ENCODE results near the gene KIAA0513.
A peak's percentile ranks its signal among the peaks of the same experiment; 100 is the strongest.

KIAA0513 gene

DNA sequence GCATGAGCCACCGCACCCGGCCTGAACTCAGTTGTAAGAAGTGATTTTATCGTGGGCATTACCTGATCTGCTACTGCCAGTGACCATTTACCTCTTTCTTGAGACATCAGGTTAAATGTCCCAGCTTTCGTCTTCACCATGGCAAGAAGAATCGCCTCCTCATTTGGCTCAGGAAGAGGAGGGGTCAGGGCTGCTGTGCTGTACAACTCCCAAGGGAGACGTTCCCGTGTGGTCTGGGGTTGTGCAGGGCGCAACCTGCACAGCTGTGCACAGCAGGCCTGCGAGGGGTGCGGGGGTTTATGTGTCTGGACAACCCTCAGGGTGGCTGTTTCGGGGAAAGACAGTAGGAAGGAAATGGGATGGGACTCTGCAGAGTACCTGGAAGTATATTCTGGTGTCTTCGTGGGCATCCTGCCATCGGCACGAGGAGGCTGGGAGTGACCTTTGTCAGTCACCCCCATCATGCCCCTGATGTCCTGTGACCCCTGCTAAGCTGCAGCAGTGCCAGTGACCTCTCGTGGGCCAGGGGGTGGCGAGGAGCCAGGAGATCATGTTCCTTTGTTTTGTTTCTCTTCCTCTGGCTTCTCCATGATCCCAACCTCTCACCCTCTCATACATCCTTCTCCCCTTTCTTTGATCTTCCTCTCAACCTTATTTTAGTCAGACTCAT lies 57.4 kb downstream of the KIAA0513 start:
- TF ChIP-seq SIN3A (IDR thresholded peaks at IDR 0.05; ENCODE audit: borderline replicate concordance, insufficient read depth, low read length) (no peak), TAF1 (IDR thresholded peaks at IDR 0.05; ENCODE audit: borderline replicate concordance, insufficient read depth, low read length) (no peak), POLR2AphosphoS5 (IDR thresholded peaks at IDR 0.05; ENCODE audit: low read depth, low read length) (no peak), FOXP2 (optimal IDR thresholded peaks at IDR 0.05; ENCODE audit: borderline replicate concordance, extremely low read depth, extremely low read length, insufficient read depth) (no peak)
- TF ChIP-seq, protein P1, sequence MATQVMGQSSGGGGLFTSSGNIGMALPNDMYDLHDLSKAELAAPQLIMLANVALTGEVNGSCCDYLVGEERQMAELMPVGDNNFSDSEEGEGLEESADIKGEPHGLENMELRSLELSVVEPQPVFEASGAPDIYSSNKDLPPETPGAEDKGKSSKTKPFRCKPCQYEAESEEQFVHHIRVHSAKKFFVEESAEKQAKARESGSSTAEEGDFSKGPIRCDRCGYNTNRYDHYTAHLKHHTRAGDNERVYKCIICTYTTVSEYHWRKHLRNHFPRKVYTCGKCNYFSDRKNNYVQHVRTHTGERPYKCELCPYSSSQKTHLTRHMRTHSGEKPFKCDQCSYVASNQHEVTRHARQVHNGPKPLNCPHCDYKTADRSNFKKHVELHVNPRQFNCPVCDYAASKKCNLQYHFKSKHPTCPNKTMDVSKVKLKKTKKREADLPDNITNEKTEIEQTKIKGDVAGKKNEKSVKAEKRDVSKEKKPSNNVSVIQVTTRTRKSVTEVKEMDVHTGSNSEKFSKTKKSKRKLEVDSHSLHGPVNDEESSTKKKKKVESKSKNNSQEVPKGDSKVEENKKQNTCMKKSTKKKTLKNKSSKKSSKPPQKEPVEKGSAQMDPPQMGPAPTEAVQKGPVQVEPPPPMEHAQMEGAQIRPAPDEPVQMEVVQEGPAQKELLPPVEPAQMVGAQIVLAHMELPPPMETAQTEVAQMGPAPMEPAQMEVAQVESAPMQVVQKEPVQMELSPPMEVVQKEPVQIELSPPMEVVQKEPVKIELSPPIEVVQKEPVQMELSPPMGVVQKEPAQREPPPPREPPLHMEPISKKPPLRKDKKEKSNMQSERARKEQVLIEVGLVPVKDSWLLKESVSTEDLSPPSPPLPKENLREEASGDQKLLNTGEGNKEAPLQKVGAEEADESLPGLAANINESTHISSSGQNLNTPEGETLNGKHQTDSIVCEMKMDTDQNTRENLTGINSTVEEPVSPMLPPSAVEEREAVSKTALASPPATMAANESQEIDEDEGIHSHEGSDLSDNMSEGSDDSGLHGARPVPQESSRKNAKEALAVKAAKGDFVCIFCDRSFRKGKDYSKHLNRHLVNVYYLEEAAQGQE (IDR thresholded peaks at IDR 0.05; ENCODE audit: insufficient read depth in 1 of 2, low read depth in 2 of 2, low read length in 2 of 2) = no peak

DNA sequence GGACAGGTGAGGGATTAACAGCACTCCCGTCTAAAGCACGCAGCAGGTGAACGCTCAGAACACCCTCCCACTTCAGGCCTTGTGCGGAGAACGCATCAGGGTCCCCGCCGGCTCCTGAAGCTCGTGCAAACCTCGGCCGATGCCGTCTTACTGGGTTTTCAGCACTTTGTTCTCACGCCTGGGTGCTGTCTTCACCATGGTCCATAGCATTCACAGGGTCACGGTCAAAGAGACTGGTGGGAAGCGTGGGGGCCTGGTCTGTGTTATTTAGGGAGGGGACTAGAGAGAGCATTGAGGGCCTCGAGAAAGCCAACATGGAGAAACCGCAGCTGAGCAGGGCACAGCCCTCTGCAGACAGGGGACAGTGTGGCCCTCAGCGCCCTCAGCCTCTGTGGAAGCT lies 58.1 kb downstream of the KIAA0513 start:
- TF ChIP-seq, protein P1 (IDR thresholded peaks at IDR 0.05; ENCODE audit: insufficient read depth in 1 of 2, low read depth in 2 of 2, low read length in 2 of 2) = no peak
- TF ChIP-seq SIN3A (IDR thresholded peaks at IDR 0.05; ENCODE audit: borderline replicate concordance, insufficient read depth, low read length) = no peak
- TF ChIP-seq TAF1 (IDR thresholded peaks at IDR 0.05; ENCODE audit: borderline replicate concordance, insufficient read depth, low read length) = no peak
- no peak for TF ChIP-seq FOXP2 (optimal IDR thresholded peaks at IDR 0.05; ENCODE audit: borderline replicate concordance, extremely low read depth, extremely low read length, insufficient read depth)
- TF ChIP-seq POLR2AphosphoS5 (IDR thresholded peaks at IDR 0.05; ENCODE audit: low read depth, low read length) = no peak

DNA sequence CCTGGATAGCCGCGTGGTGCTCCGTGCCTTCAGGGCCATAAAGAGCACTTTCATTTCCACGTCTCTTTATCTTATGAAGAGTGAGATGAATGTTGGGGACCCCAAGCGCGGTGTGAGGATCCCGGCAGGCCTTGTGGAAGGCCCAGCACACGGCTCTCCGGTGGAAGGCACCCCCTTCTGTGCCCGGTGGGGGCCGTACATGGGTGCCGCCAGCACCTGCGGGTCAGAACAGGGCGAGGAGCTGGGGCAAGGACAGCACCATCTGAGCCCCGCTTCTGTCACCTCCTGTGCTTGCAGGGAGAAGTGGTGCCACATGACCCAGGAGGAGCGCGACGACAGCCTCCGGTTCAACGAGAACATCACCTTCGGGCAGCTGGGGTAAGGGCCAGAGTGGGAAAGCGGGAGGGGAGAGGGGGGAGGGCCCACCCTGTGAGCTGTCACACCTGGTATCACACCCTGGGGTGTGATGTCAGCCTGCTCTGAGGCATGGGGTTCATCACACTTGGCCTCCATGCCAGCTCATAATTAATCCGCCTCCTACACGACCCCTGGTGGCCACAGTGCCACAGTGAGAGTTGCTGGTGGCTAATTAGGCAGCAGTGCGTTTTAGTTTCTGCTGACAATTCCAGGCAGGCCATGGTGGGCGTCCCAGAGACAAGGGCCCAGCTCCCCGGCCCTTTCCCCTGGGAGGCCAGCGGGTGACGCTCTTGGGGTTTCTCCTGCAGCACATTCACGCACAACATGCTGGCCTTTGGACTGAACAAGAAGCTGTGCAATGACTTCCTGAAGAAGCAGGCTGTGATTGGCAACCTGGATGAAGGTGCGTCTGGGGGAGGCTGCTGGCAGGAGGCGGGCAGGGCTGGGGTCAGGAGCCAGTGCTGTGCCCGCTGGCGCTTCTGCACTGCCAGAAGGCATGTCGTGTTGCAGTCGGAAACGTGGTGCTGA lies 59.0 kb downstream of the KIAA0513 start:
- TF ChIP-seq FOXP2 (optimal IDR thresholded peaks at IDR 0.05; ENCODE audit: borderline replicate concordance, extremely low read depth, extremely low read length, insufficient read depth) (peak; percentile 15), POLR2AphosphoS5 (IDR thresholded peaks at IDR 0.05; ENCODE audit: low read depth, low read length) (no peak)

DNA sequence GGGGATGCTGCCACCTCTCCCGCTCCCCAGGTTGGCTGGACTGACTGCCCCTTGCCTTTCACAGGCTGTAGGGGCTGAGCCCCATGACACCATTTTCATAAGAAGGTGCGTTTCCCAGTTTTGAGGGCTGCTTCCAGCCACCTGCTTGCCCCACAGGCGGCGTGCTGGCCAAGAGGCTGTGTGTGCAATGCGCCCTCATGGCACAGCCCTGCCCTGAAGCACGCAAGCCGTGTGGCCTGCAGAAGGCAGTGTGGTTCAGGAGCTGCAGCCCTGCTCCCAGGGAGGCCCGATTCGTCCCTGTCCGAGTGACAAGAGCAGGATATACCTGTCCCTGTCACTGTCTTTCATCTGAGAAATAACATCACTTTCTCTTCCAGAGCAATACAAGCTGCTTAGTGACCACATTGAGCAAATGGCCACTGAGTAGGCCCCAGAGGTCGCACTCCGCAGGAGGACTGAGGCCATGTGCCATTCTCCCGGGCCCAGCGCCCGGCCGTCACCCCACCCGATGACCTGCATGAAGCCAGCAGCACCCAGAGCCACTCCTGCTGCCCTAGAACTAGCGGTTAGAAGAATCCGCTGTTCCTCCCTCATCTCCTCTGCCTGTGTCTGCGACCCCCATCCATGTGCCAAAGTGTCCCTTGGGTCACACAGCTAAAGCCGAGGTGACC lies 60.4 kb downstream of the KIAA0513 start:
- TF ChIP-seq SIN3A (IDR thresholded peaks at IDR 0.05; ENCODE audit: borderline replicate concordance, insufficient read depth, low read length) = no peak
- TF ChIP-seq FOXP2 (optimal IDR thresholded peaks at IDR 0.05; ENCODE audit: borderline replicate concordance, extremely low read depth, extremely low read length, insufficient read depth) = no peak
- TF ChIP-seq TAF1 (IDR thresholded peaks at IDR 0.05; ENCODE audit: borderline replicate concordance, insufficient read depth, low read length) = no peak
- no peak for TF ChIP-seq POLR2AphosphoS5 (IDR thresholded peaks at IDR 0.05; ENCODE audit: low read depth, low read length)
- TF ChIP-seq, protein P1 (IDR thresholded peaks at IDR 0.05; ENCODE audit: insufficient read depth in 1 of 2, low read depth in 2 of 2, low read length in 2 of 2) = no peak

DNA sequence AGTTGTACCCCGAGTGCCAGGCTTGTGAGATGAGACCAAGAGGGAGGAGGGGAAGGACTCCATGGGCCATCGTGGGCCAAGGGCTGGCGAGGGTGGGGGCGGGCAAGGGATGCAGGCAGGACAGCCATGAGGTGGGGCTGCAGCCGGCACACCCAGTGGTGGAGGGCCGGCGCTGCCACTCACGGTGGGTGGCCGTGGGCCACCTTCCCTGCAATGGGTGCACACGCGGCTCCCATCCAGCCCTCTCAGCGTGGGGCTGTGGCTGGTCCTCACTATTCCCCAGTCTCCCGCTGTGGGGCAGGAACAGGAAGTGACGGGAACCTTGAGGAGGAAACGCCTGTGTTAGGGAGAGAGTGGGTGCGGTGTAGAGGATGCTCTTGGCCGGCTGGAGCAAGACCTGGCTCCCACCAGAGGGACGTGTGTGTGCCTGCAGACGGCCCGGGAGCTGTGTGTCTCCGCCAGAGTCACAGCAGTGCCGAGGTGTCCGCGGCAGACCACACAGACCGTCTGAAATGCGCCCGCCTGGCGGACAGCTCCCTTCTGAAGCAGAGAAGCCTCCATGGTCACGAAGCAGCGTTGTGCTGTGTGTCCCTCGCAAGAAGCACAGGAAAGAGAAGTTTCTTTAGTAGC lies 61.1 kb downstream of the KIAA0513 start:
- TF ChIP-seq TAF1 (IDR thresholded peaks at IDR 0.05; ENCODE audit: borderline replicate concordance, insufficient read depth, low read length) = no peak
- TF ChIP-seq POLR2AphosphoS5 (IDR thresholded peaks at IDR 0.05; ENCODE audit: low read depth, low read length) = no peak
- no peak for TF ChIP-seq SIN3A (IDR thresholded peaks at IDR 0.05; ENCODE audit: borderline replicate concordance, insufficient read depth, low read length)
- TF ChIP-seq, protein P1 (IDR thresholded peaks at IDR 0.05; ENCODE audit: insufficient read depth in 1 of 2, low read depth in 2 of 2, low read length in 2 of 2) = no peak
- TF ChIP-seq FOXP2 (optimal IDR thresholded peaks at IDR 0.05; ENCODE audit: borderline replicate concordance, extremely low read depth, extremely low read length, insufficient read depth) = no peak
